22Rv1 (cell line): Measurements from ENCODE around the gene TMEM61.

ENCODE experiments used
- H3K27ac ChIP-seq: fragments of 450-650 bp; 2 replicates; pipeline ENCODE4 v1.5.1; 2017
- ZFX ChIP-seq: fragments of 450-650 bp; IDR thresholded peaks from 2 replicates; pipeline ENCODE4 v1.6.1; 2017; ENCODE audit warnings: antibody characterized with exemption, borderline replicate concordance
- TF ChIP-seq, protein P1 (sequence below): fragments of 450-650 bp; IDR thresholded peaks from 2 replicates; pipeline ENCODE4 v1.5.1; 2017; ENCODE audit warnings: mild to moderate bottlenecking

Gene TMEM61

DNA sequence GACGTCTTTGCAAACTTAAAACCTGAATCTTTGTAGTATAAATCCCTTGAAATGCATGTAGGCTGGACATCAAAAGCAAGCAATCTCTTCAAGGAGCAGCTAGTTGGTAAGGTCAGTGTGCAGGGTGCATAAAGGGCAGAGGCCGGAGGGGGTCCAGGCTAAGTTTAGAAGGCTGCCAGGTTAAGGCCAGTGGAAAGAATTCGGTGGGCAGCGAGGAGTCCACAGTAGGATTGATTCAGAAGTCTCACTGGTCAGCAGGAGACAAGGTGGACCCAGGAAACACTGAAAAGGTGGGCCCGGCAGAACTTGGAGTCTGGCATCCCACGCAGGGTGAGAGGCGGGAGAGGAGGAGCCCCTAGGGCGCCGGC is 58.5 kb downstream of the TMEM61 start:
- H3K27ac ChIP-seq: no peak overlapping the region
- no peak for TF ChIP-seq ZFX
- TF ChIP-seq, protein P1, sequence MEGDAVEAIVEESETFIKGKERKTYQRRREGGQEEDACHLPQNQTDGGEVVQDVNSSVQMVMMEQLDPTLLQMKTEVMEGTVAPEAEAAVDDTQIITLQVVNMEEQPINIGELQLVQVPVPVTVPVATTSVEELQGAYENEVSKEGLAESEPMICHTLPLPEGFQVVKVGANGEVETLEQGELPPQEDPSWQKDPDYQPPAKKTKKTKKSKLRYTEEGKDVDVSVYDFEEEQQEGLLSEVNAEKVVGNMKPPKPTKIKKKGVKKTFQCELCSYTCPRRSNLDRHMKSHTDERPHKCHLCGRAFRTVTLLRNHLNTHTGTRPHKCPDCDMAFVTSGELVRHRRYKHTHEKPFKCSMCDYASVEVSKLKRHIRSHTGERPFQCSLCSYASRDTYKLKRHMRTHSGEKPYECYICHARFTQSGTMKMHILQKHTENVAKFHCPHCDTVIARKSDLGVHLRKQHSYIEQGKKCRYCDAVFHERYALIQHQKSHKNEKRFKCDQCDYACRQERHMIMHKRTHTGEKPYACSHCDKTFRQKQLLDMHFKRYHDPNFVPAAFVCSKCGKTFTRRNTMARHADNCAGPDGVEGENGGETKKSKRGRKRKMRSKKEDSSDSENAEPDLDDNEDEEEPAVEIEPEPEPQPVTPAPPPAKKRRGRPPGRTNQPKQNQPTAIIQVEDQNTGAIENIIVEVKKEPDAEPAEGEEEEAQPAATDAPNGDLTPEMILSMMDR: no peak

DNA sequence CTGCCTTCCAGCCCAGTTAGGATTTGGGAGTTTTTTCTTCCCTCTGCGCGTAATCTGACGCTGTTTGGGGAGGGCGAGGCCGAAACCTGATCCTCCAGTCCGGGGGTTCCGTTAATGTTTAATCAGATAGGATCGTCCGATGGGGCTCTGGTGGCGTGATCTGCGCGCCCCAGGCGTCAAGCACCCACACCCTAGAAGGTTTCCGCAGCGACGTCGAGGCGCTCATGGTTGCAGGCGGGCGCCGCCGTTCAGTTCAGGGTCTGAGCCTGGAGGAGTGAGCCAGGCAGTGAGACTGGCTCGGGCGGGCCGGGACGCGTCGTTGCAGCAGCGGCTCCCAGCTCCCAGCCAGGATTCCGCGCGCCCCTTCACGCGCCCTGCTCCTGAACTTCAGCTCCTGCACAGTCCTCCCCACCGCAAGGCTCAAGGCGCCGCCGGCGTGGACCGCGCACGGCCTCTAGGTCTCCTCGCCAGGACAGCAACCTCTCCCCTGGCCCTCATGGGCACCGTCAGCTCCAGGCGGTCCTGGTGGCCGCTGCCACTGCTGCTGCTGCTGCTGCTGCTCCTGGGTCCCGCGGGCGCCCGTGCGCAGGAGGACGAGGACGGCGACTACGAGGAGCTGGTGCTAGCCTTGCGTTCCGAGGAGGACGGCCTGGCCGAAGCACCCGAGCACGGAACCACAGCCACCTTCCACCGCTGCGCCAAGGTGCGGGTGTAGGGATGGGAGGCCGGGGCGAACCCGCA is 59.1 kb downstream of the TMEM61 start, which contains the start of gene PCSK9:
PCSK9 (plus strand) TSS at position 207 of the 741 bp plus-strand sequence; CDS start at position 497, 290 bp downstream.
- no peak for TF ChIP-seq ZFX
- TF ChIP-seq, protein P1: no peak
- no peak within 1 kb of the TSS for H3K27ac ChIP-seq

DNA sequence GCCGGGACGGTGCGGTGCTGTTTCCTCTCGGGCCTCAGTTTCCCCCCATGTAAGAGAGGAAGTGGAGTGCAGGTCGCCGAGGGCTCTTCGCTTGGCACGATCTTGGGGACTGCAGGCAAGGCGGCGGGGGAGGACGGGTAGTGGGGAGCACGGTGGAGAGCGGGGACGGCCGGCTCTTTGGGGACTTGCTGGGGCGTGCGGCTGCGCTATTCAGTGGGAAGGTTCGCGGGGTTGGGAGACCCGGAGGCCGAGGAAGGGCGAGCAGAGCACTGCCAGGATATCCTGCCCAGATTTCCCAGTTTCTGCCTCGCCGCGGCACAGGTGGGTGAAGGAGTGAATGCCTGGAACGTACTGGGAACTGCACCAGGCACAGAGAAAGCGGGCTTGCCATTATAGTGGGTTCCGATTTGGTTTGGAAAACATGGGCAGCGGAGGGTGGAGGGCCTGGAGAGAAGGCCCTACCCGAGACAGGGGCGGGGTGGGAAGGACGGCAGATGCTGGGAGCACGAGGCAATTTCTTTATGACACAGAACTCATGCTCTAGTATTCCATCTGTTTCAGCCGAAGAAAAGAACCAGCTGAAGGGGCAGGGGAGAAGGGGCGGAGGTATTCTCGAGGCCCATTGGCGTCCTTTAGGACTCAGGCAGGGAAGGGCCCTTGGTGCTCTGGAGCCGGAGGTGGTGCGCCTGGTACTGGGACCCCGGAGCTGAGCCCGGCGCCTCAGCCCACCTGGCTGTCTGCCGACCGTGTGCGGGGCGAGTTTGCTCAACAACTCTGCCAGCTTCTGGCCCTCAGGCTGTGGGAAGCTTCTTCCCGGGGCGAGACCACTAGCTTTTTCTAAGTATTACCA is 59.9 kb downstream of the TMEM61 start:
- H3K27ac ChIP-seq: no peak overlapping the region
- no peak for TF ChIP-seq ZFX
- TF ChIP-seq, protein P1: no peak

DNA sequence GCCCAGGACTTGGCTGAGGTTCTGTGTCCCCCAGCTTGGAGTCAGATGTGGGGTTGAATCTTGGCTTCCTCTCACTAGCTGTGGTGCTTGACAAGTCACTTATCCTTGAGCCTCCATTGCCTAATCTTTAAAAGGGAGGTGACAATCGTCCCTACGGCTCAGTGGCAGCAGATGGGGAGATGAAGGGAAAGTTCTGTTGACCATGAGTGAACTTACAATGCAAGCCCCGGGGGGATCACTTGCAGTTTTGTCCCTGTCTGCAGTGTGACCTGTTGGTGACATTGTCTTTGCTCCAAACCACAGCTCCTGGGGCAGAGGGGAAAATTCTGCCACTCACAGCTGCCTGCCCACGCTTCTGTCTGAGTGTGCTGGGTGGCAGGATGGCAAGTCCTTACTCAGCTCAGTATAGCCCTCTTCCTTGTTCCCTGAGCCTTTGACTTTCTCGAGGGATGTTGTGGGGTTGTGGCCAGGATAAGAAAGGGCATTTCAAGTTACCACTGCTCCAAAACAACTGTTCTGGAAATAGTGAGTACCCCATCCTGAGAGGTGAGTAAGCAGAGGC is 60.6 kb downstream of the TMEM61 start:
- TF ChIP-seq ZFX: no peak
- TF ChIP-seq, protein P1: no peak
- H3K27ac ChIP-seq: no peak overlapping the region

DNA sequence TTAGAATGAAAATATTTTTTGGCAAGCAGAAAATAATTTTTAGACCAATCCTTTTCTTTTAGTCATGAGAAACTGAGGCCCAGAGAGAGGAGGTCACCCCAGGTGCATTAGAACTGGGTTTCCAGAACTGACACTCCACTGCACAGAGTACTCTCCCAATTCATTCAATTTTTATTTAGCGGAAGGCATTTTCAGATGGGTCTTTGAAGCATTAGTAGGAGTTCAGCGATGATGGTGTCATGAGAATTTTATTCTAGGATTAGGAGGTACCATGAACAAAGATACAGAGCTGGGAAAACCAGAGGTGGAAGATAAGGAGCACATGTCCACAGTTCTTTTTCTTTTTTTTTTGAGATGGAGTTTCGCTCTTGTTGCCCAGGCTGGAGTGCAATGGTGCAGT is 61.2 kb downstream of the TMEM61 start:
- H3K27ac ChIP-seq: no peak overlapping the region
- TF ChIP-seq, protein P1: no peak
- no peak for TF ChIP-seq ZFX
